Erythroblast (primary cell): ENCODE data around the gene PICK1.

Source experiments
- GATA1 ChIP-seq: IDR thresholded peaks from 2 replicates; pipeline ENCODE4 v1.6.1; 2011; ENCODE audit warnings: low read depth, mild to moderate bottlenecking, control low read depth, low read length, moderate library complexity
- POLR2A ChIP-seq: IDR thresholded peaks from 2 replicates; pipeline ENCODE4 v1.6.1; 2011; ENCODE audit warnings: mild to moderate bottlenecking, low read length

GRCh38 chr22:38103641-38104040 is 46.4 kb downstream of the PICK1 start:
- TF ChIP-seq POLR2A = no peak
- no peak for TF ChIP-seq GATA1
